SU-DHL-6 (cell line): ENCODE results near the gene SYNE4.
"Not testable (repeated sequence)": the region's sequence is repeated elsewhere in the genome, so short reads cannot be mapped to it uniquely, and the experiment has no call there.

Source experiments
- H2AFZ ChIP-seq: fragments of 200-600 bp; sonication (generic); 2 replicates; pipeline ENCODE4 v1.6.1; 2014; ENCODE audit warnings: low read depth, mild to moderate bottlenecking, moderate library complexity, mixed read lengths, antibody characterized with exemption, low read length; ENCODE audit not compliant: severe bottlenecking
- H3F3A ChIP-seq: fragments of 200-600 bp; shearing (Covaris generic); 2 replicates; pipeline ENCODE4 v1.6.0; 2016; ENCODE audit warnings: antibody characterized with exemption, mild to moderate bottlenecking; ENCODE audit not compliant: insufficient read depth
- H3K27ac ChIP-seq: fragments of 200-600 bp; sonication (generic); 2 replicates; pipeline ENCODE4 v1.5.1; 2016; ENCODE audit warnings: low read depth, mild to moderate bottlenecking, low read length, moderate library complexity, mixed read lengths
- H3K27me3 ChIP-seq: fragments of 200-600 bp; sonication (generic), shearing (Covaris generic); 2 replicates; pipeline ENCODE4 v1.6.0; 2014; ENCODE audit warnings: mild to moderate bottlenecking, low read length
- H3K36me3 ChIP-seq: fragments of 200-600 bp; sonication (generic); 2 replicates; pipeline ENCODE4 v1.6.1; 2014; ENCODE audit warnings: mild to moderate bottlenecking, low read length, mixed read lengths
- H3K4me2 ChIP-seq: fragments of 300-600, 200-600 bp; shearing (Covaris generic), sonication (generic); 2 replicates; pipeline ENCODE4 v1.6.0; 2014; ENCODE audit warnings: low read length, low read depth, mild to moderate bottlenecking; ENCODE audit not compliant: poor library complexity, severe bottlenecking
- H3K4me3 ChIP-seq: fragments of 200-600 bp; sonication (generic); 2 replicates; pipeline ENCODE4 v1.5.1; 2014; ENCODE audit warnings: antibody characterized with exemption, low read length, mild to moderate bottlenecking, mixed read lengths; ENCODE audit not compliant: insufficient read depth, poor library complexity, severe bottlenecking
- H3K79me2 ChIP-seq: fragments of 200-600 bp; sonication (generic); 2 replicates; pipeline ENCODE4 v1.6.1; 2014; ENCODE audit warnings: mild to moderate bottlenecking, low read length, moderate library complexity; ENCODE audit not compliant: insufficient read depth
- H3K9ac ChIP-seq: fragments of 200-600 bp; sonication (generic); 2 replicates; pipeline ENCODE4 v1.7.0; 2014; ENCODE audit warnings: mild to moderate bottlenecking, low read length
- H3K9me2 ChIP-seq: fragments of 200-600 bp; sonication (generic); replicated peaks from 2 replicates; pipeline ENCODE4 v1.6.1; 2014; ENCODE audit warnings: low read length; ENCODE audit not compliant: insufficient read depth
- H3K9me3 ChIP-seq: fragments of 200-600 bp; sonication (generic); 2 replicates; pipeline ENCODE4 v1.6.1; 2014; ENCODE audit warnings: low read length, mixed read lengths; ENCODE audit not compliant: insufficient read depth
- H4K20me1 ChIP-seq: fragments of 200-600 bp; sonication (generic); 2 replicates; pipeline ENCODE4 v1.6.1; 2014; ENCODE audit warnings: low read depth, mild to moderate bottlenecking, antibody characterized with exemption, low read length, moderate library complexity, mixed read lengths
- EZH2phosphoT487 ChIP-seq: fragments of 200-600 bp; sonication (generic), shearing (Covaris generic); conservative IDR thresholded peaks from 2 replicates; pipeline ENCODE4 v1.6.1; 2018; ENCODE audit warnings: mild to moderate bottlenecking, antibody characterized with exemption, low read length, moderate library complexity, mixed read lengths
- TF ChIP-seq, protein P1 (sequence below): fragments of 200-600 bp; sonication (generic); IDR thresholded peaks from one replicate; pipeline ENCODE4 v1.5.1; 2017; ENCODE audit warnings: antibody characterized with exemption, mild to moderate bottlenecking, low read length, moderate library complexity; ENCODE audit not compliant: insufficient read depth, poor library complexity, severe bottlenecking

SYNE4 gene

DNA sequence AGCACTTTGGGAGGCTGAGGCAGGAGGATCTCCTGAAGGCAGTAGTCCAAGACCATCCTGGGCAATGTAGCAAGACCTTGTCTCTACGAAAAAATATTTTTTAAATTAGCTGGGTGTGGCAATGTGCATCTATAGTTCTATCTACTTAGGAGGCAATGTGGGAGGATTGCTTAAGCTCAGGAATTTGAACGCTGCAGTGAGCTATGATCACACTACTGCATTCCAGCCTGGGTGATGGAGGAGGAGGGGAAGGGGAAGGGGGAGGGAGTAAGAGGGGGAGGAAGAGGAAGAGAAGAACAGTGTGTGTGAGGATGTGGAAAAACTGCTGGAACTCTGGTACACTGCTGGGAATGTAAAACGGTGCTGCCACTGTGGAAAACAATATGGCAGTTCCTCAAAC is 33.2 kb upstream of the SYNE4 start:
- no peak overlapping the region for H3K27ac ChIP-seq
- no peaks in the 10 kb centered on the region for H3K79me2 ChIP-seq
- H3K4me3 ChIP-seq: no peak overlapping the region
- H3K9me3 ChIP-seq: no peaks in the 10 kb centered on the region
- no peak overlapping the region for H3K9ac ChIP-seq
- H4K20me1 ChIP-seq: no peaks in the 10 kb centered on the region
- no peaks in the 10 kb centered on the region for H3F3A ChIP-seq
- H3K4me2 ChIP-seq: no peak overlapping the region
- no peaks in the 10 kb centered on the region for H3K9me2 ChIP-seq
- no peaks in the 10 kb centered on the region for H3K36me3 ChIP-seq
- no peaks in the 10 kb centered on the region for H3K27me3 ChIP-seq
- H2AFZ ChIP-seq: no peak overlapping the region
- no peak for TF ChIP-seq EZH2phosphoT487
- TF ChIP-seq, protein P1, sequence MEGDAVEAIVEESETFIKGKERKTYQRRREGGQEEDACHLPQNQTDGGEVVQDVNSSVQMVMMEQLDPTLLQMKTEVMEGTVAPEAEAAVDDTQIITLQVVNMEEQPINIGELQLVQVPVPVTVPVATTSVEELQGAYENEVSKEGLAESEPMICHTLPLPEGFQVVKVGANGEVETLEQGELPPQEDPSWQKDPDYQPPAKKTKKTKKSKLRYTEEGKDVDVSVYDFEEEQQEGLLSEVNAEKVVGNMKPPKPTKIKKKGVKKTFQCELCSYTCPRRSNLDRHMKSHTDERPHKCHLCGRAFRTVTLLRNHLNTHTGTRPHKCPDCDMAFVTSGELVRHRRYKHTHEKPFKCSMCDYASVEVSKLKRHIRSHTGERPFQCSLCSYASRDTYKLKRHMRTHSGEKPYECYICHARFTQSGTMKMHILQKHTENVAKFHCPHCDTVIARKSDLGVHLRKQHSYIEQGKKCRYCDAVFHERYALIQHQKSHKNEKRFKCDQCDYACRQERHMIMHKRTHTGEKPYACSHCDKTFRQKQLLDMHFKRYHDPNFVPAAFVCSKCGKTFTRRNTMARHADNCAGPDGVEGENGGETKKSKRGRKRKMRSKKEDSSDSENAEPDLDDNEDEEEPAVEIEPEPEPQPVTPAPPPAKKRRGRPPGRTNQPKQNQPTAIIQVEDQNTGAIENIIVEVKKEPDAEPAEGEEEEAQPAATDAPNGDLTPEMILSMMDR: no peak

DNA sequence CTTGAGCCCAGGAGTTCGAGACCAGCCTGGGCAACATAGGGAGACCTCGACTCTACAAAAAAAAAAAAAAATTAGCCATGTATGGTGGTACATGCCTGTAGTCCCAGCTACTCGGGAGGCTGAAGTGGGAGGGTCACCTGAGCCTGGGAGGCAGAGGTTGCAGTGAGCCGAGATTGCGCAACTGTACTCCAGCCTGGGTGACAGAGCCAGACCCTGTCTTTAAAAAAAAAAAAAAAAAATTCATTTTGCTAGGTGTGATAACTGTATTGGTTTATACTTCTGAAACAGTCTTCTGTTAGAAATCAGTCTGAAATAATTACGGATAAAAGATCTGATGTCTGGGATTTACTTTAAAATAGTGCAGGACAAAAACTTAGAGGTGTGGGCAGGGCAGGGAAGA is 32.5 kb upstream of the SYNE4 start:
- H3K27me3 ChIP-seq, H3K4me2 ChIP-seq, H3K9me2 ChIP-seq, H3K27ac ChIP-seq, H3K9me3 ChIP-seq, H3K9ac ChIP-seq, H2AFZ ChIP-seq, H3F3A ChIP-seq, H3K4me3 ChIP-seq, H4K20me1 ChIP-seq, H3K79me2 ChIP-seq, H3K36me3 ChIP-seq: not testable (repeated sequence)

DNA sequence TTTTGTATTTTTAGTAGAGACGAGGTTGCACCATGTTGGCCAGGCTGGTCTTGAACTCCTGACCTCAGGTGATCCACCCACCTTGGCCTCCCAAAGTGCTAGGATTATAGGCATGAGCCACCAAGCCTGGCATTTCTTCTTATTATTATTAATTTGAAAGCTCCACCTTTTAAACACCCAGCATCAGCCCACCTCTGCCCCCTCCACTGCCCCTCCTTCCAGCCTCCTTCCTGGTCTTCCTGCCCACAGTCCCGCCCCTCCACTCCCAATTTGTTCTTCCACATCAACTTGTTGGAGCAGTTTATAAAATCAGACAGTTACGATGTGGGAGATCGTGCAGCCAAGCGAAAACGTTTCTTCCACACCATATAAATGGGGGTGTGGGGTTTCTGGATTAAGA is 31.9 kb upstream of the SYNE4 start:
- H3K9me3 ChIP-seq: no peaks in the 10 kb centered on the region
- no peaks in the 10 kb centered on the region for H4K20me1 ChIP-seq
- H3K4me3 ChIP-seq: no peak overlapping the region
- no peak overlapping the region for H3K27ac ChIP-seq
- H3K4me2 ChIP-seq: no peak overlapping the region
- H3K36me3 ChIP-seq: no peaks in the 10 kb centered on the region
- TF ChIP-seq, protein P1: no peak
- TF ChIP-seq EZH2phosphoT487: no peak
- no peaks in the 10 kb centered on the region for H3K9me2 ChIP-seq
- no peak overlapping the region for H2AFZ ChIP-seq
- no peaks in the 10 kb centered on the region for H3F3A ChIP-seq
- H3K79me2 ChIP-seq: no peaks in the 10 kb centered on the region
- H3K27me3 ChIP-seq: no peaks in the 10 kb centered on the region
- H3K9ac ChIP-seq: no peak overlapping the region

DNA sequence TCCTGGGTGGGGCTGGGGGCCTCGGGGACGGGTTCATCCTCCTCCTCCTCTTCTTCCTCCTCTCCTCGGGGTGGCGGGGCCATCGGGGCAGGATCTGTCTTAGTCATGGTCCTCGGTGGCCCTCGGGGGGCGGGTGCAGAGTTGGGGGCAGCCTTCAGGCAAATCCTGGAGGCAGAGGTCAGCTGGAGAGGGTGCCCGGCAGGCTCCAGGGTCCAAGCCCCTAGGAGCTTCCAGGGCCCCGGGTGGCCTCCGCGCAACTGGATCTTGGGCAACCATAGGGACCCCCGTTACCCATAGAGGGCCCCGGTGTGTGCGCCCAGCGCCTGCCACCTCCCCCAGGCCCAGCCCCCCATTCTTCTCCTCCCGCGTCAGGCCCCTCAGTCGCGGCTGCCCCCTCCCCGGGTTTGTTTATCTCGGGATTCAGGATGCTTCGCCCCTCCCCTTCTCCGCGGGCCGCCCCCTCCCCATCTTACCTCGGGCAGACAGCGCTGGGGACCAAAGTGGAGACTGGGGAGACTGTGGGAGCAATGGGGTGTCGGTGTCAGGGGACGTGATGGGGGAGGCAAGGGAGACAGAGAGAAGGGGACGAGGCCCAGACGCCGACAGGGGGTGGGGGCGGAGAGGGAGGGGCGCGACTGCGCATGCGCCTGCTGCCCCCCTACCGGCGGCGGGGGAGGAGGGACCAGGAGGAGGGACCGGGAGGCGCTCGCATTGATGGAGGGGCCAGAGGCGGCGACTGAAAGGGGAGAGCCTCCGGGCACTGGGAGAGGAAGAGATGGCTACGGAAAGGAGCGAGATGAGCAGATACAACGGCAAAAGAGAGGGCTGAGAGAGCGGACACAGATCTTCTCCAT is 23.9 kb upstream of the SYNE4 start, which contains the start of gene CLIP3:
Gene CLIP3, minus strand, starts transcription at position 623 of the 854 bp plus-strand sequence. Its CDS starts 516 bp downstream, at position 107.
- Histone ChIP-seq H4K20me1 (no peaks in the 10 kb centered on the region), H3F3A (no peaks in the 10 kb centered on the region), H3K27me3 (no peaks in the 10 kb centered on the region), H3K9ac (no peak within 1 kb of the TSS), H3K9me2 (no peaks in the 10 kb centered on the region), H3K4me2 (no peak within 1 kb of the TSS), H3K79me2 (no peaks in the 10 kb centered on the region), H3K36me3 (no peaks in the 10 kb centered on the region), H2AFZ (no peak within 1 kb of the TSS), H3K4me3 (no peak within 1 kb of the TSS), H3K9me3 (no peaks in the 10 kb centered on the region), H3K27ac (no peak within 1 kb of the TSS)
- TF ChIP-seq, protein P1: no peak
- no peak for TF ChIP-seq EZH2phosphoT487
